HCT116 (cell line): ENCODE measurements around the gene ENTPD8. TPM values are rescaled to one million over a fixed set of nuclear protein-coding genes. Genes with fewer than 3 reads are reported as not detected.

Source experiments
- ATAC-seq: fragments of 200-7000 bp; cut with Tn5 transposase; 2 replicates; pipeline ENCODE4 v1.9.1; 2020; ENCODE audit warnings: mild to moderate bottlenecking, moderate library complexity
- BruUV-seq: library from RNA; stranded (reverse); fragments of 400-500 nt; replicated peaks from 2 replicates; lab custom pipeline; 2021; lab: Mats Ljungman, UMichigan
- CTCF ChIA-PET: fragments of 300-600 bp; sonication (Branson Sonifier 250); formaldehyde crosslinking; loops from one replicate; lab custom pipeline; 2021; ENCODE audit warnings: antibody characterized with exemption; lab: Charles Lee
- POLR2A ChIA-PET: fragments of 300-600, 350-600 bp; sonication (Branson Sonifier 250); formaldehyde crosslinking; loops from one replicate; lab custom pipeline; 2021; ENCODE audit warnings: antibody characterized with exemption; lab: Charles Lee
- RAD21 ChIA-PET, 2 experiments: fragments of 300-600 bp; sonication (Branson Sonifier 250); formaldehyde crosslinking; loops; one replicate each; lab custom pipeline; 2023; ENCODE audit warnings: low total read pairs in 2 of 2; ENCODE audit not compliant: uncharacterized antibody in 2 of 2, unreplicated experiment in 2 of 2, low non-redundant PET in 1 of 2; lab: Charles Lee
- DNase-seq: peaks from one replicate; pipeline ENCODE4 v3.0.0-alpha.2; 2010; ENCODE audit warnings: low read depth, low spot score
- H2AFZ ChIP-seq: fragments of 200-600 bp; shearing (Covaris generic), sonication (generic); 2 replicates; pipeline ENCODE4 v1.6.1; 2017; ENCODE audit warnings: low read depth, mixed run types, mixed read lengths, antibody characterized with exemption, low read length; ENCODE audit not compliant: poor library complexity, severe bottlenecking
- H3K27ac ChIP-seq: 2 replicates; pipeline ENCODE4 v1.5.1; 2012; ENCODE audit warnings: low read depth, low read length
- H3K27me3 ChIP-seq: fragments of 200-600 bp; sonication (generic); 2 replicates; pipeline ENCODE4 v1.6.1; 2016; ENCODE audit warnings: mixed run types, low read length, mixed read lengths; ENCODE audit not compliant: insufficient read depth
- H3K36me3 ChIP-seq, 2 experiments: fragments of 200-500 bp in 1 of 2; fragments of 200-600 bp in 1 of 2; sonication (Bioruptor generic) in 1 of 2; sonication (generic) in 1 of 2; 2 replicates each; pipeline versions ENCODE4 v1.5.1 to v1.6.1; 2014 to 2016; ENCODE audit warnings: low read length in 2 of 2, inconsistent platforms in 1 of 2, mixed read lengths in 1 of 2, mixed run types in 1 of 2; ENCODE audit not compliant: insufficient read depth in 2 of 2, control insufficient read depth in 1 of 2
- H3K4me1 ChIP-seq, 2 experiments: fragments of 200-600 bp in 1 of 2; sonication (generic) in 1 of 2; 2 replicates each; pipeline versions ENCODE4 v1.5.1 to v1.6.1; 2012 to 2017; ENCODE audit warnings: low read length in 2 of 2, inconsistent platforms in 1 of 2, mild to moderate bottlenecking in 1 of 2, mixed read lengths in 1 of 2, mixed run types in 1 of 2, moderate library complexity in 1 of 2; ENCODE audit not compliant: insufficient read depth in 2 of 2, control insufficient read depth in 1 of 2
- H3K4me2 ChIP-seq: fragments of 200-600 bp; sonication (generic); 2 replicates; pipeline ENCODE4 v1.6.1; 2017; ENCODE audit warnings: mixed run types, low read length, mixed read lengths
- H3K4me3 ChIP-seq, 2 experiments: fragments of 200-600 bp in 1 of 2; sonication (generic) in 1 of 2; replicated peaks in 1 of 2; 2 replicates each; pipeline ENCODE4 v1.5.1; 2011 to 2016; ENCODE audit warnings: low read length in 2 of 2, control low read depth in 1 of 2, low read depth in 1 of 2, mild to moderate bottlenecking in 1 of 2, mixed read lengths in 1 of 2, mixed run types in 1 of 2
- H3K79me2 ChIP-seq: fragments of 200-600 bp; sonication (generic); 2 replicates; pipeline ENCODE4 v1.6.1; 2017; ENCODE audit warnings: mild to moderate bottlenecking, mixed run types, low read length, moderate library complexity, mixed read lengths; ENCODE audit not compliant: insufficient read depth
- H3K9ac ChIP-seq: fragments of 200-600 bp; sonication (generic); 2 replicates; pipeline ENCODE4 v1.6.1; 2016; ENCODE audit warnings: low read length, mixed read lengths
- H3K9me2 ChIP-seq: fragments of 200-600 bp; sonication (generic), shearing (Covaris generic); 2 replicates; pipeline ENCODE4 v1.6.1; 2017; ENCODE audit warnings: mixed run types, mild to moderate bottlenecking, moderate library complexity; ENCODE audit not compliant: insufficient read depth
- H3K9me3 ChIP-seq, 2 experiments: fragments of 200-500 bp in 1 of 2; fragments of 200-600 bp in 1 of 2; sonication (Bioruptor generic) in 1 of 2; sonication (generic) in 1 of 2; 2 replicates each; pipeline ENCODE4 v1.6.1; 2014 to 2017; ENCODE audit warnings: low read length in 2 of 2, mixed read lengths in 2 of 2, inconsistent platforms in 1 of 2, low read depth in 1 of 2, mild to moderate bottlenecking in 1 of 2, mixed run types in 1 of 2, moderate library complexity in 1 of 2; ENCODE audit not compliant: control insufficient read depth in 1 of 2, insufficient read depth in 1 of 2
- H4K20me1 ChIP-seq: fragments of 200-600 bp; sonication (generic), shearing (Covaris generic); 2 replicates; pipeline ENCODE4 v1.6.1; 2017; ENCODE audit warnings: mixed run types, mild to moderate bottlenecking, moderate library complexity; ENCODE audit not compliant: insufficient read depth
- POLR2AphosphoS5 ChIP-seq: IDR thresholded peaks from 2 replicates; pipeline ENCODE4 v1.6.1; 2011; ENCODE audit warnings: mild to moderate bottlenecking, low read depth, low read length, moderate library complexity
- TCF7L2 ChIP-seq: IDR thresholded peaks from 2 replicates; pipeline ENCODE4 v1.7.0; 2011; ENCODE audit warnings: borderline replicate concordance, inconsistent platforms; ENCODE audit not compliant: insufficient read depth, insufficient read length; ENCODE audit errors: extremely low read depth
- ZBTB33 ChIP-seq: IDR thresholded peaks from 2 replicates; pipeline ENCODE4 v1.6.1; 2011; ENCODE audit warnings: mild to moderate bottlenecking, low read length, moderate library complexity; ENCODE audit not compliant: insufficient replicate concordance; ENCODE audit errors: extremely low read depth
- ZFX ChIP-seq: fragments of 450-650 bp; IDR thresholded peaks from 2 replicates; pipeline ENCODE4 v1.6.1; 2017
- intact Hi-C: fragments of 100-400 bp; cut with micrococcal nuclease; formaldehyde crosslinking; loops from 2 replicates; pipeline ENCODE4 v1.10.0; 2022
- total RNA-seq: library from RNA; stranded (reverse); gene quantifications from one replicate; pipeline ENCODE4 v1.2.1, GENCODE V29; 2021; ENCODE audit not compliant: unreplicated experiment

Gene ENTPD8
- total RNA-seq, 1 experiment from 2014 or later, result 1.7 TPM

DNA sequence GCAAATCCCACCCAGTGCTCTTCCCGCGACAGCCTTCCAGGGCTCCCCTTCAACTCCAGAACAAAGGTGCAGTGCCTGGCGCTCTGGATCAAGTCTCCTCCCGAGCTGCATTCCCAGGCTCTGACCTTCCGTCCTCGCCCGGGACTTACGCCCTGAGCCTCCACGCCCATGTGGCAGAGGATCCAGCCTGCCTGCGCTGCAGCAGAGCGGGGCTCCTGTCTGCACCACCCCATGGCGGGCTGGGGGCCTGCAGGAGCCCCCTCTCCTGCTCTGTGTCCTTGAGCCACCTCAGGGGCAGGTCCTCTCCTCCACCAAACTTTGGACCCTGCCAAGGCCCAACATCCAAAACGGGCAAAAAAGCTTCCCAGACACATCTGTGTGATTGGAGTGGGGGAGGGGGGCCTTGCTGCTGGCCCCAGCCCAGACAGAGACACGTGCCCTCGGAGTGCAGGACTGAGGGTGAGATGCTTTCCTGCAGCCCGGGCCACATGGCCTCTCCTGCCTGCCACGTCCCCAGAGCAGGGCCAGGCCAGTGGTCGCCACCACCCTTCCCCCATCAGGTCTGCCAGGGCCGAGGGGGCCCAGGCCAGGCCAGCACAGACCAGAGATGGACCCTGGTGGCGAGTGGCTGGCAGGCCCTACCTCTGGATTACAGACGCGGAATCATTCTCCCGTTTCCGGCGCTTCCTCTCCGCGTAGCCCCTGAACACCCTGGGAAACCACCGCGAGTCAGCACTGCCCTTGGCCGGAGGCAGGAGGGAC, 13.6 kb upstream of the ENTPD8 start:
- peaks cover 20 to 51% of the 10 kb centered on the region in 2 experiments for H3K4me1 ChIP-seq
- TF ChIP-seq ZFX (0 out of 2 replicates have a peak, but pooled peaks have one; percentile 12), TCF7L2 (no peak)
- peaks cover 14 to 45% of the 10 kb centered on the region in 2 experiments; a peak in 3 of 4 replicates for H3K36me3 ChIP-seq
- BruUV-seq, result no TSS peak
- no peaks in the 10 kb centered on the region for H3K9me3 ChIP-seq
- ATAC-seq (peak; percentile 2; the same call in 1 of the 2 replicates), DNase-seq (no peak)
- CTCF ChIA-PET, result no interaction called here
- H3K79me2 ChIP-seq, result peaks cover 47% of the 10 kb centered on the region
- peak overlapping the region; percentile 40 for H3K4me2 ChIP-seq
- peak overlapping the region; percentile 70 for H3K27ac ChIP-seq
- H4K20me1 ChIP-seq, result peaks cover 4% of the 10 kb centered on the region; the same call in 1 of the 2 replicates
- RAD21 ChIA-PET, result no interaction called here
- H3K9me2 ChIP-seq, result no peaks in the 10 kb centered on the region
- POLR2A ChIA-PET, result no interaction called here
- no peaks in the 10 kb centered on the region for H3K27me3 ChIP-seq
- no peak overlapping the region for H2AFZ ChIP-seq
- H3K9ac ChIP-seq, result peak overlapping the region; percentile 26; the same call in 1 of the 2 replicates
- no peak overlapping the region; a peak in 1 of 4 replicates for H3K4me3 ChIP-seq
- intact Hi-C loops, result no loop called here

DNA sequence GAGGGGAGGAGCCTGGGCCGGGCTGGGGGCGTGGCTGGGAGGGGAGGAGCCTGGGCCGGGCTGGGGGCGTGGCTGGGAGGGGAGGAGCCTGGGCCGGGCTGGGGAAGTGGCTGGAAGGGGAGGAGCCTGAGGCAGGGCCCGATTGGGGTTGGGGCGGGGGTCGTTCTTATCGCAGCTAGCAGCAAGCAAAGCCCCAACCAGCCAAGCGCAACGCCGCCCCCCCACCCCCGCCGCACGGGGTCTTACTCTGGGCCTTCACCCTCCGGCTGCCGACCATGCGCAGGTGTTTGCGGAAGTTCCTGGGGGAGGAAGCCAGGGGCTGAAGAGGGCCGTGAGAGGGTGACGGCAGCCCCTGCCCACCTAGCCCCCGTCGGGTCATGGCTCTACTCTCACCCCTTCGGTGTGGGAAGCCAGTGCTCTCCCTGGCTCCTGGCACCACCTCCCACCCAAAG, 13.0 kb upstream of the ENTPD8 start:
- Histone ChIP-seq H2AFZ (no peak overlapping the region), H3K4me3 (no peak overlapping the region; a peak in 1 of 4 replicates), H3K27ac (peak overlapping the region; percentile 70), H3K9me2 (no peaks in the 10 kb centered on the region), H4K20me1 (peaks cover 4% of the 10 kb centered on the region; the same call in 1 of the 2 replicates), H3K9me3 (no peaks in the 10 kb centered on the region), H3K36me3 (peaks cover 17 to 51% of the 10 kb centered on the region in 2 experiments; a peak in 3 of 4 replicates), H3K4me2 (peak overlapping the region; percentile 40), H3K27me3 (no peaks in the 10 kb centered on the region), H3K4me1 (peaks cover 16 to 46% of the 10 kb centered on the region in 2 experiments), H3K9ac (peak overlapping the region; percentile 26; the same call in 1 of the 2 replicates), H3K79me2 (peaks cover 47% of the 10 kb centered on the region)
- ATAC-seq (peak; percentile 47), DNase-seq (no peak)
- ChIA-PET CTCF (no interaction called here), POLR2A (no interaction called here), RAD21 (no interaction called here)
- intact Hi-C loops, result no loop called here
- no TSS peak for BruUV-seq
- TF ChIP-seq POLR2AphosphoS5 (peak; percentile 30; the same call in 1 of the 2 replicates), ZBTB33 (no peak)
